ENCODE data around the gene CLN6.

The CLN6 gene

GRCh38 chr15:68208136-68208535 lies 21.4 kb downstream of the CLN6 start:
- no peak overlapping the region for H2AFZ ChIP-seq (ENCODE audit: low read length)
- no peak overlapping the region for H3K4me2 ChIP-seq (ENCODE audit: low read depth, low read length, poor library complexity, severe bottlenecking)
- H4K20me1 ChIP-seq (ENCODE audit: insufficient read depth, low read length, poor library complexity, severe bottlenecking) = peaks cover 10% of the 10 kb centered on the region
- H3K9me3 ChIP-seq (ENCODE audit: insufficient read depth, low read depth, low read length) = no peaks in the 10 kb centered on the region
- no peak for TF ChIP-seq EZH2phosphoT487 (IDR thresholded peaks at IDR 0.05; ENCODE audit: borderline replicate concordance)
- TF ChIP-seq CTCF (conservative IDR thresholded peaks at IDR 0.05; ENCODE audit: low read length) = no peak
- H3K4me1 ChIP-seq (ENCODE audit: insufficient read depth, low read length, poor library complexity, severe bottlenecking) = no peaks in the 10 kb centered on the region
- H3F3A ChIP-seq (ENCODE audit: low read depth) = no peaks in the 10 kb centered on the region
- no peak overlapping the region for H3K9ac ChIP-seq (ENCODE audit: low read depth, low read length, poor library complexity, severe bottlenecking)
- no peaks in the 10 kb centered on the region; the same call in 1 of the 2 replicates for H3K79me2 ChIP-seq (ENCODE audit: insufficient read depth, low read length)
- H3K4me3 ChIP-seq (ENCODE audit: low read length, poor library complexity, severe bottlenecking) = no peak overlapping the region
- no peaks in the 10 kb centered on the region for H3K9me2 ChIP-seq (replicated peaks; ENCODE audit: low read depth, low read length)
- H3K36me3 ChIP-seq (ENCODE audit: insufficient read depth, low read length) = peaks cover 25% of the 10 kb centered on the region; the same call in 1 of the 2 replicates
- H3K27me3 ChIP-seq (ENCODE audit: insufficient read depth, low read length, poor library complexity, severe bottlenecking) = no peaks in the 10 kb centered on the region

GRCh38 chr15:68207176-68207935 lies 22.2 kb downstream of the CLN6 start:
- H3K4me2 ChIP-seq (ENCODE audit: low read depth, low read length, poor library complexity, severe bottlenecking) = no peak overlapping the region
- no peaks in the 10 kb centered on the region for H3K4me1 ChIP-seq (ENCODE audit: insufficient read depth, low read length, poor library complexity, severe bottlenecking)
- no peaks in the 10 kb centered on the region; the same call in 1 of the 2 replicates for H3K79me2 ChIP-seq (ENCODE audit: insufficient read depth, low read length)
- no peak overlapping the region for H3K4me3 ChIP-seq (ENCODE audit: low read length, poor library complexity, severe bottlenecking)
- H3K9me3 ChIP-seq (ENCODE audit: insufficient read depth, low read depth, low read length) = no peaks in the 10 kb centered on the region
- no peak overlapping the region for H2AFZ ChIP-seq (ENCODE audit: low read length)
- H3F3A ChIP-seq (ENCODE audit: low read depth) = no peaks in the 10 kb centered on the region
- H3K9ac ChIP-seq (ENCODE audit: low read depth, low read length, poor library complexity, severe bottlenecking) = no peak overlapping the region
- peaks cover 25% of the 10 kb centered on the region; the same call in 1 of the 2 replicates for H3K36me3 ChIP-seq (ENCODE audit: insufficient read depth, low read length)
- H4K20me1 ChIP-seq (ENCODE audit: insufficient read depth, low read length, poor library complexity, severe bottlenecking) = peaks cover 10% of the 10 kb centered on the region
- no peaks in the 10 kb centered on the region for H3K9me2 ChIP-seq (replicated peaks; ENCODE audit: low read depth, low read length)
- no peak for TF ChIP-seq EZH2phosphoT487 (IDR thresholded peaks at IDR 0.05; ENCODE audit: borderline replicate concordance)
- no peak for TF ChIP-seq CTCF (conservative IDR thresholded peaks at IDR 0.05; ENCODE audit: low read length)
- H3K27me3 ChIP-seq (ENCODE audit: insufficient read depth, low read length, poor library complexity, severe bottlenecking) = no peaks in the 10 kb centered on the region

- H3F3A ChIP-seq (ENCODE audit: low read depth) = no peaks in the 10 kb centered on the region
- peaks cover 25% of the 10 kb centered on the region; the same call in 1 of the 2 replicates for H3K36me3 ChIP-seq (ENCODE audit: insufficient read depth, low read length)
- H3K9me2 ChIP-seq (replicated peaks; ENCODE audit: low read depth, low read length) = no peaks in the 10 kb centered on the region
- H3K27me3 ChIP-seq (ENCODE audit: insufficient read depth, low read length, poor library complexity, severe bottlenecking) = no peaks in the 10 kb centered on the region
- no peak overlapping the region for H3K4me3 ChIP-seq (ENCODE audit: low read length, poor library complexity, severe bottlenecking)
- H4K20me1 ChIP-seq (ENCODE audit: insufficient read depth, low read length, poor library complexity, severe bottlenecking) = peaks cover 10% of the 10 kb centered on the region
- H3K4me1 ChIP-seq (ENCODE audit: insufficient read depth, low read length, poor library complexity, severe bottlenecking) = no peaks in the 10 kb centered on the region
- H3K9me3 ChIP-seq (ENCODE audit: insufficient read depth, low read depth, low read length) = no peaks in the 10 kb centered on the region
- TF ChIP-seq EZH2phosphoT487 (IDR thresholded peaks at IDR 0.05; ENCODE audit: borderline replicate concordance) (no peak), CTCF (conservative IDR thresholded peaks at IDR 0.05; ENCODE audit: low read length) (no peak)
- H3K4me2 ChIP-seq (ENCODE audit: low read depth, low read length, poor library complexity, severe bottlenecking) = no peak overlapping the region
- H3K9ac ChIP-seq (ENCODE audit: low read depth, low read length, poor library complexity, severe bottlenecking) = no peak overlapping the region
- no peak overlapping the region for H2AFZ ChIP-seq (ENCODE audit: low read length)
- H3K79me2 ChIP-seq (ENCODE audit: insufficient read depth, low read length) = no peaks in the 10 kb centered on the region; the same call in 1 of the 2 replicates
Measured at GRCh38 chr15:68206711-68207151, 22.8 kb downstream of the CLN6 start.
